Muscle of back (tissue), 11 donors: ENCODE measurements around the gene ARID3B. TPM values are rescaled to one million over a fixed set of nuclear protein-coding genes. Genes with fewer than 3 reads are reported as not detected.

Experiments used
- DNase-seq, 3 donors: peaks; one replicate each; pipeline versions ENCODE4 v3.0.0 to v3.0.0-alpha.2; 2013
- polyA plus RNA-seq, 10 donors: library from polyadenylated mRNA; unstranded; fragments of 120-200 nt; gene quantifications; one replicate each; pipeline ENCODE4 v1.2.1, GENCODE V29; 2013; ENCODE audit not compliant: insufficient read length in 10 of 10

Gene ARID3B
- polyA plus RNA-seq, 10 donors: 3.5 to 6.5 (median 4.9) TPM

DNA sequence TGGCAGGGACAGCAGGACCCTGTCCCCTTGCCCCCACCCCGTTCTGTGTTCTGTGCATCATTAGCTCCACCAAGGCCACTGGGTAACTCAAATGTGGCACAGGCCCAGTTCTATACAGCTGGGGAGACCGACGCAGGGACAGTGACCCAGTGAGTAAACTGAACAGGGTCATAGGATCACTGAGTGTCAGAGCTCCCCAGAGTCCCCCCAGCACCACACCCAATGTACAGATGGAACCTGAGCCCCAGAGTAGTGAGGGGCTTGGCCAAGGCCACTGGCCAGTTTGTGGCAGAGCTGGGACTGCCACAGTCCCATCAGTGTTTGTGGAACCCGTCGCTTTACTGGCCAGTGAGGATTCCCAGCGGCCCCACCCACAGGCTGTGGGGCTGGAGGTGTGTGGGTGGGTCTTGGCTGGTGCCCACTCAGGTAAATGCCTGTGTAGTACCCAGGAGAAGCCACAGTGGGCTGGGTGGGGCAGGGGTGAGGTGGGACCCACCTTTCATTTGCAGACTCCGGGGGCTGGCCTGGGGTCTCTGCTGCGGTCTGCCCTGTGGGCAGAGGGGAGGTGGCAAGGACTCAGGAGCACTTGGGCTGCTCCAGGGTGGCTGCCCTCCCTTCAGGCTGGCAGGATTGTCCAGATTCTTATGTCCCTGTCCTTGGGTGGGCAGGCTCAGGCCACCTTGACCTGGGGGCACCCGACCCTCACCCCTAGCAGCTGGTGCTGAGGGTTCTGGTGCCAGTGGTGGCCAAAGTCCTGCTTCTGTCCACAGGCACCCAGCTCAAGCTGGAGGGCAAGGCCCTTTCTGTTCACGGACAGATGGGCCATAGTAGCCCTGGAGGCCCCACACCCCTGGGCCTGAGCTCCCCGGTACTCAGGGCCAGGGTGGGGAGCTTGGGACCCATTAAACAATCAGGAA, 63.0 kb downstream of the ARID3B start:
- no peak for DNase-seq

DNA sequence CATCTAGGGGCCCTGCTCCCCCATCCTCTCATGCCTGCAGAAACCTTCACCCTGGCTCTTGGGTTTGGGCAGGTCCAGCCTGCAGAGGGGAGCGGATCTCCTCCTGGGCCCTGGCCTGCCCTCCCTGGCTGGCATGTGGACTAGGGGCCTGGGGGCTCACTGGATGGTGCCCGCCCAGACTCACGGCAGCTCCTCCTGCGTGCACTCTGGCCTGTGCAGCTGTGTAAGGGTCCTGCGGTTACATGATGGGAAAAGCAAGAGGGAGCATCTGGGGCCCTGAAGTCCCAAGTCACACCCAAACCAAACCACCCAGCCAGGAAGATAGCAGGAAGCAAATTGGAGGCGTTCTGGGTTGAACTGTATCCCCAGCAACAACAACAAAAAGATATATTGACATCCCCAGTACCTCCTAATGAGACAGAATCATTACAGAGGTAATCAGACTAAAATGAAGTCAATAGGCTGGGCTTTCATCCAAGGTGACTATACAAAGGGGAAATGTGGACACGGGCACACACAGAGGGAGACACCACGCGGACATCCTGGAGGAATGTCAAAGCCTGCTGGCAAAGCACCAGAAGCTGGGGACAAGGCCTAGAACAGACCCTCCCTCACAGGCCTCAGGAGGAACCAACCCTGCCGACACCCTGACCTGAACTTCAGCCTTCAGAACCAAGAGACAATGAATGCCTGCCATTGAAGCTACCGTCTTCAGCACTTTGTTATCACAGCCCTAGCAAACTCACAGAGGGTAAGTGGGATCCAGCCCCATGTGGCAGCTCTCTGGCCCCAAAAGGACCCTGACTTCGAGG, 64.2 kb downstream of the ARID3B start:
- DNase-seq: no peak

DNA sequence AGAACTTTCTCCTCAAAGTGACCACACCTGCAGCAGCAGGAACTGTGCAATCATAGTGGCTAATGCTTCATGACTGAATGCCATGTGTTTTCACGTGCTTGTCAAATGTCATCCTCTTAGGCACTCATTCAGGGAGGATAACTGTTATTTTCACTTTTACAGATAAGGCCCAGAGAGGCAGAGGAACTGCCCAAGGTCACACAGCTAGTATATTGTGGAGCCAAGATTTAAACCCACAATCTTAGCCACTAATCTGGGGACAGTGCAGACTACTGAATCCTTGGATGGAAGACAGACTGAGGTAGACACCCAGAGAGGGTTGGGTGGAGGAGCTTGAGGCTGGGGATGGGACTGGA, 64.8 kb downstream of the ARID3B start:
- no peak for DNase-seq

DNA sequence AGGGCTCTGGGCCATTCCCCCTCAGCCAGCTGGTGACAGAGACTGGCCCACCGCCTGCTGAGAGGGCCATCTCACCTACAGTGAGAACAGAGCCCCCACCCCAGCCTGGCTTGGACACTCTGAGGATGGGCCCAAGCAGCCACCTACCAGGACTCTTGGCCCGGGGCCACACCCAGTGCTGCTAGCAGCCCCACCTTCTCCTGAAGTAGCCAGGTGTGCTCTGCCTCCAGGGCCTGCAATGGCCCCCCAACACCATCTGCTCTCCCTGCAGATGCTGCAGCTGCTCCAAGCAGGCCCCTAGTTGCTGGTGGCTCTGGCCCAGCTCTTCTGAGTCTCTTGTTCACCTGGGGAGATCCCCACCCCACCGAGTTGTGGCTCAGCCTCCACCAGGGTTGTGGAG, 67.8 kb downstream of the ARID3B start:
- no peak for DNase-seq

DNA sequence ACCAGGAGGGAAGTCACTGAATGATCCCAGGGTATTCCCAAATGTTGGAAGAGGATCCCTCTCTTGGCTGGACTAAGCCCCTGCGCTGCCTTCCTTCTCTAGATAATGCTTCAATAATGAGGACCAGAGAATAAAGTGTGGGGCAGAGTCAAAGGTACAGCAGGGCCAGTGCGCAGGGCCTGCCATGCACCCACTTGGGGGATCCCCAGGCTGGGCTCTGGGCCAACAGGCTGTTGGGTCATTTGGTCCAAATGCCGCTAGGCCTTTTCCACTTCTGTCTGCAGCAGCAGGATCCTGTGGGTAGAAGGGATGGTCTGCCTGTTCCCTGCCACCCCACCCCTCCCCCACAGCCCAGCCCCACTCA, 68.9 kb downstream of the ARID3B start:
- no peak for DNase-seq

DNA sequence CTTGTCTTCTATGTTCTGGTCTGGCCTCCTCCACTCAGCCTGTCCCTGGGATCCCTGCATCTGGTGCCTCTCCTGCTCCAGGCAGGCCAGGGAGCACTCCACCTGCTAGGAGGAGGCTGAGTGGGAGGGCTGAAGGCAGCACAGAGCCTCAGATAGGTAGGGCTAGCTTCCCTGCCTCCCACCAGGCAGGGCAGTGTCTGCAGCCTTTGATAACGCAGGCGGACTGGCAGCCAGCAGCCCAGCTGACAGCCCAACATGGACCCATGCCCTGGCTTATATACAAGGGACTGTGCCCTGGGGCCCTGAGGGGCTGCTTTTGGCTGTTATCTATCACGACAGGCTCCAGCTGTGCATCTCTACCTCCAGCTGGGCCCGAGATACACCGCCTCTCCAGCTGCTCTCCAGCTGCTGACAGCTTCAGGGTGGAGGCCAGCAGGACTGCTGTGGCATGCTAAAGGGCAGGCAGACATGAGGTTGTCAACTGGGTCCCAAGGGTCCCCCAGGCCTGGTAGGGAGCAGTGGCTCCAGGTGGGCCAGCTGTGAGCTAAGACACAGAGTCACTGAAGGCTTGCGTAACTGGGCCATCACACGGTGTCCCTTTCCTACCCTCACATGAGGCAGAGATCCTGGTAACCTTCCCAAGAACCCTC, 69.4 kb downstream of the ARID3B start:
- DNase-seq: peak in 2 of 3 donors; percentile 39 to 72

DNA sequence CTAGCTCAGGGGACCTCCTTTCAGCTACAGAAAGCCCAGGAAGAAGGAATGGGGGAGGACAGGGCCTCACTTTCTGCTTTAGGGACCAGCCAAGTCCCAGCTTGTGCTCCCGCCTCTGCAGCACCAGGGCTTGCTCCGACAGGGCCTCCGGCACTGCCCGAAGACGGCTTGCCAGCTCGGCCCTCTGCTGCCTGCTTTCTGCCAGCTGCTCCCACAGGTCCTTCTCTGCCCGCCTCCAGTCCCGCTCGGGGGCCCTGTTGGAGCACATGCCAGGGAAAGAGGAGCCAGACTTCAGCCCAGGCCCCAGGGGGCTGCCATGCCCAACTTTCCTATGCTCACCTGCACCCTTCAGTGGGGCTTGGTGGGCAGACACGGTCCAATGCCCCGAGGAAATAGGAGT, 70.3 kb downstream of the ARID3B start:
- DNase-seq: no peak

DNA sequence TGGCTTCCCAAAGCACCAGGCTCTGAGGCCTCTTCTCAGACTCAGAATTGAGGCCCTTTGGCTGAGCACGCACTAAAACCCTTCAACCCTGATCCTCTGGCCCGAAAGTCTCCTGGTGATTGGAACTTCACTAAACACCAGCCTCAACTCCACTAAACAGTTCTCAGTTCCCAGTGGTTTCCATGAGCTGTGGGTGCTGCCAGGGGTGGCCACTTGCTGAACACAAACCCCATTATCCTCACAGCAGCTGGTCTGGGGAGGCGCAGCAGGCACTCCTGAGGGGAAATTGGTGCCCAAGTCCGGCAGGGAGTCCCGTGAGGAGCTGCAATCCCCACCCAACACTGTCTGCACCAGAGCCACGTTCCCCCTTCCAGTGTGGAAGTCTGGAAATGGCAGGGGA, 70.8 kb downstream of the ARID3B start:
- DNase-seq: no peak

DNA sequence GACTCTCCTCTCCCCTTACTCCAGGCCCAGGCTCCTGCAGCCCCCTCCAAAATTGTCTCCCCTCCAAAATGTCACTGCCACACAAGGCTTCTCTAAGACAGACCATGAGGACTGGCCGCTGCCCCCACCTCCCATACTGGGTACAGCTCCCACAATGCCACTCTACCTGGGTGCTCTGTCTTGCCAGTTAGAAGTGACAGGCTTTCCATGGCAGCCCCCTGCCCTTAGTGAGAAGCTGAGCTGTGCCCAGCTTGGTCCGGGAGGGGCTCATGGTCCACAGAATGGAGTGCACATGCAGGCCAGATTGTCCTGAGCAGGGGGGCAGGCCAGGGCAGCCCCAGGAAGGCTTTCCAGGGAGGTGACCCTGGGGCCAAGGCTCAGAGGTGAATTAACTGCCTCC, 71.7 kb downstream of the ARID3B start:
- DNase-seq: no peak

DNA sequence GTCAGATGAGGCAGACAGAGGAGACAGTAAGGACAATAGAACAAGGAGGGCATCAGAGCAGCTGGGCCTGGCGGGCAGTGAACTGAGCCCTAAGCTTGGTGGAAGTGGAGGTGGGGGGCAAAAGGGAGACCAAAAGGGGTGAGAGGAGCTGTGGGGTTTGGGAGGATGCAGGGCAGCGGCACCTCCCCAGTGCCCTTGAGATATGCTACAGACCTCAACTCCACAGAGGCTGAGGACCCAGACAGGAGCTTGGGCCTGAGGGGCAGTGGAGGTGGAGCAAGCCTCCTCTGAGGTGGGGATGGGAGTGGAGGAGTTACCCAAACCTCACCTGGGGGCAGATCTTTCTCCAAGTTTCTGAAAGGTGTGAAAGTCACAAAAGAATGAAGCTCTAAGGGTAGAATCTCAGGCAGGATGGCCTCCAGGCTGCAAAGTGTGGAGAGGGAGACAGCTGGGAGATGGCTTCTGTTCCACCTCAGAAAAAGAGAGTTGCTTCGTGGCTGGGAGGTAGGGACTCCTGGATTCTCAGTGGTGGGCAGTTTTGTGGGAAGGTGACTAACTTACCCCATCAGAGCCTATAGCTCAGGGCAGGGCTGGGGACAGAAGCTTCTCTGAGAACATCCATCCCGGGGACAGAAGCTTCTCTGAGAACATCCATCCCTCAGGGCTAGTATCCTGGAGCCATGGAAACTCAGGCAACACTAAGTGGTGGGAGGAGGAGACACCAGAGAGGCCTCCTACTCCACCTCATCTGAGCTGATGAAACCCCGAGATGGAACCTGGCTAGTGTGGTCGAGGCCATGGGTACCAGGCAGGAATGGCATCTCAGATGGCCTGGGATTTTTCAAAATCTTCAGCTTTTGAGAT, 72.3 kb downstream of the ARID3B start:
- no peak for DNase-seq

DNA sequence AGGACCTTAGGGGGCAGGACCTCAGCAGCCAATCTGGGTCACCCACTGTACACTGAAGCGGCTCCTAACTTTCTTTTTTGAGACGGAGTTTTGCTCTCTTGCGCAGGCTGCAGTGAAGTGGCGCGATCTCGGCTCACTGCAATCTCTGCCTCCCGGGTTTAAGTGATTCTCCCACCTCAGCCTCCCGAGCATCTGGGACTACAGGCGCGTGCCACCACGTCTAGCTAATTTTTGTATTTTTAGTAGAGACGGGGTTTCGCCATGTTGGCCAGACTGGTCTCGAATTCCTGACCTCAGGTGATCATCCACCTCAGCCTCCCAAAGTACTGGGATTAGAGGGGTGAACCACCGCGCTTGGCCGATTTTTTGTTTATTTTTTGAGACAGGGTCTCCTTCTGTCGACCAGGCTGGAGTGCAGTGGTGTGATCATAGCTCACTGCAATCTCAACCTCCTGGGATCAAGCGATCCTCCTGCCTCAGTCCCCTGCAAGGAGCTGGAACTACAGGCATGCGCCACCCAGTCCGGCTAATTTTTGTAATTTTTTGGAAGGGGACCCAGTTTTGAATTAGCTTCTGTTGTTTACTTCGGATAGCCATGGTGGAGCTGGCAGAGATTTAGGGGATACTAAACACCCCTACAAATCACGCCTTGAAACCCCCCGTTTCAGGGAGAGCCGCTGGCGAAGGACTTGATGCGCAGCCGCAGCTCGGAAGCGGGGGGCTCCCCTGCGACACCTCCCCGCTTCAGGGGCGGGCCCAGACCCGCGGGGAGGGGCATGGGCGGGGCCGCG, 73.1 kb downstream of the ARID3B start:
- no peak for DNase-seq

DNA sequence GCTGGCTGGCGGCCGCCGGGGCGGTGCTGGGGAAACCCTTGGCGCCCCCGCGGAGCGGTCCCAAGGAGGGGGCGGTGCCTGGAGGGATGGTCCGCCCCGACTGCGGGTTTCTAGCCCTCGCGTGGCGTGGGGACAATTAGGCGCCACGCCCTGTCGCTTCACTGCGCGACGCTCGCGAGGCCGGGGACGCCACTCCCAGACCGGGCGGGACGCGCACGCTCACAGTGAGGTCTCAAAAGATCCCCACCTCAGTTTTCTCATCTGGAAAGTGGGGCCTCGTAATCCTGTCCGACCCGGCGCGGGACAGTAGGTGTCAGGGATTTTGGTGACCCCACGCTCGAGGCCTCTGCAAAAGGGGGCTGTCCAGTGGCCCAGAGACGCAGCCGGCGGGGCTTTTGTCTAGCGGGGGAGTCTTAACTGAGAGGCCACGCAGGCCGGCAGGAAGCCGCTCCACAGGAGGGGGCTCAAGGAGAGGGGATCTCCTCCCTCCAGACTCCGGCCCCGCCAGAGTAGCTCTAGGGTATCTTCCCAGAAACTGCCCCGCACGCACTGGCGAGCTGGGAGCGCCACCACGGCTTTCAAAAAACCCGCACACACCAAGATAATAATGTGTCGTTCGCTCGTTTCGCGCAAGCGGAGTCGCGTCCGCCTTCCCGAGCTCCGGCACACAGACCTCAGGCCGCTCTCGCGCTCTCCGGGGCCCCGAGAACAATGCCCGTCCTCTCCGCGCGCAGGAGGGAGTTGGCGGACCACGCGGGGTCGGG, 73.9 kb downstream of the ARID3B start:
- DNase-seq: peak; percentile 81 to 95 (median 91)

DNA sequence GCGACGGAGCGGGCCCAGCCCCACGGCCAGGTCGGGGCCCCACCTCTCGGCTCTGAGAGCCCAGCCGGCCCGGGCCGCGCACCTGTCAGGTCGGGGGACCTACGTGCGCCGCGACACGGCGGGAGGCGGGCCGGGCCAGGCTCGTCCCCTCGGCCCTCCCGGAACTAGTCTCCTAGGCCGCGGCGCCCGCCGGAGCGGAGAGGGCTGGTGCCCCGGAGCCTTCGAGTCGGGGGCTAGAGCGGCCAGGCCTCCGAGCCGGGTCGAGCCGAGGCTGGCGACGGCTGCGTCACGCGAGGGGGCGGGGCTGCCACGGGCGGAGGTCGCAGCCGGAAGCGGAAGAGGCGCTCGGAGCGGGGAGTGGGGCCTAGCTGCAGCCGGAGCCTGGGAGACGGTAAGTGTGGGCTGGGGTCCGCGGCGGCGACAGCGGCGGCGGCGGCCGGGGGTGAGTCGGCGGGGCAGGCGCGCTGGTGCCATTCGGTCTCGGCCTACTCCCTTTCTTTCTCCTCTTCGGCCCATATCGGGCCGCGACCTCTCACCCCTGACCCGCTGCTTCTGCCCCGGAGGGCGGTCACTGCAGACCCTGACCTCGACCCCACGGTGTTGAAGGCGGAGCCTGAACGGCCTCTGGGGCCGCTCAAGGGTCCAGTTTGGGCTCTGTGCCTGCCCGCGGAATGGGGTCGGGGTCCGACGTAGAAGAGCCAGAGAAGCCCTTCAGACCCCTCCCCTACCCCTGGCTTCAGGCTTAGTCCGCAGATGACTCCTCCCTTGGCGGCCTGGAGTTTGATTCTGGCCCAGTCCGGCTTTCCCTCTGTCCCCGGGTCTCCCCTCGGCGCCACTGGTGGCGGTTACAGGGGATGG, 74.7 kb downstream of the ARID3B start, which contains the start of gene CLK3:
Gene CLK3, plus strand, starts transcription at position 329 of the 858 bp plus-strand sequence. CDS start 3,361 bp downstream, outside the sequence.
- DNase-seq: peak; percentile 95 to 98 (median 96)

DNA sequence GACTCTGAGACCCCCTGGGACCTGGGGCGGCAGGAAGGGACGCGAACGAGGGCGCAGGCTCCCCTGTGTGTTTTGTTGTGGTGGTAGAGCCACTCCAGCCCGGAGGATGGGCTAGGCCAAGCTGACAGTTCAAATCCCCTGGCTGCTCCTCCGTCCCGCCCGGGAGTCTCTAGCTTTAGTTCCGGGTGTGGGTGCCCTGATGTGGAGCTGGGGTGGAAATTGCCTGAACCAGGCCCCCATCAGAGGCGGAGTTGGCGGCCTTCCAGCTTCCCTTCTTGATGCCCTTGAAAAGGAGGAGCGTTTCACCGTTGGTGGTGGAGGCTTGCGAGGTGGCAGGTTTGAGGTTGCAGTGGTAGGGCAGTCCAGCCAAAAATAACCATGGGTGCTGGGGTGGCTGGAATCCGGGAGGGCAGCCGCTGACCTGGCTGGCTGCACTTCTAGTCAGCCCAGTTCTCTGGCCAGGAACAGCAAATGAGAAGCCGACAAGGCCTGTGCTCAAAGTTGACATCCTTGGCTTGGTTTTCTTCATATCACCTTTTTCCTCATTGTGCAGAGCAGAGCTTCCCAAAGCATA, 75.4 kb downstream of the ARID3B start:
- peak in 2 of 3 donors; percentile 48 to 64 for DNase-seq

DNA sequence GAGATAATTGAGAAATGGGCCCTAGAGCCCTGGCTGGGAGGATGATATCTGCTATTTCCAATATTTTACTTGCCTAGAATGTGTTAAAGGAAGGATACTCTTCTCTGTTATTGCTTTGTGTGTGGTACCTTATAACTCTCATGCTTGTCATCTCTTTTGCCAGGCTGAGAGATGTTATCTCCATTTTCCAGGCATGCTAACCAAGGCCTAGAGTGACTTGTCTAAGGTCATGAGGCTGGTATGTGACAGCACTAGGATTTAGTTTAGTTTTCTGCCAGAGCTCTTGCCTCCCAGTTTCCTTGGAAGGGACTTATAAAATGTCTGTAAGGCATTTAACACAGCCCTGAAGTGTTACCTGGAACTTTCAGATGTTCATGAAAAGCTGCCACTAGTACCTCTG, 76.0 kb downstream of the ARID3B start:
- no peak for DNase-seq

DNA sequence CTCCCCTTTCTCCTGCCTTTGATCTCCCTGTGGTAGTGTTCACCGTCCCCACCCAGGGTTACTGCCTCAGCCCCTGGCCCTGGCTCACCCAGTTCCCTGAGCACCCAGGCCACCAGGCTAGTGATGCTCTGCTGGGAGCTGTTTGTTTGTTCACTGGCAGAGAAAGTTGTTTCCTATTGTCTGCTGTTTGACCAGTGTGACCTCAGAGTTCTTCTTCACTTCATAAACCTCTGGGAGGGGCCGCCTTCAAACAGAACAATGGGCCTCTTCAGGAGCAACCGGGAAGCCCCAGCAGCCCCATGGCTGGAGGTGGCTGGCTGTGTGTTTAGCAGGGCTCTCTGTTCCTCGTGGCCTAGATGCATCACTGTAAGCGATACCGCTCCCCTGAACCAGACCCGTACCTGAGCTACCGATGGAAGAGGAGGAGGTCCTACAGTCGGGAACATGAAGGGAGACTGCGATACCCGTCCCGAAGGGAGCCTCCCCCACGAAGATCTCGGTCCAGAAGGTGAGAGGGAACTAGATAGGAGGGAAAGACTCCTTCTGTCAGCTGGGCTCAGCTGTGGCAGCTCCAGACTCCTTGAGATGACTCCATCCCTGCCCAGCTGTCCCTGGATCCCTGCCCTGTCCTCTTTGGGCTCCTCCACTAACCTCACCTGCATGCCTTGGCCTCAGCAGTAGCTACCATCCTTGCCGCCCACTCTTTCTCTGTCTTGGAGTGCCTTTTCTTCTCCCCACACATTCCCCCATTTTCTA, 78.0 kb downstream of the ARID3B start:
- no peak for DNase-seq

DNA sequence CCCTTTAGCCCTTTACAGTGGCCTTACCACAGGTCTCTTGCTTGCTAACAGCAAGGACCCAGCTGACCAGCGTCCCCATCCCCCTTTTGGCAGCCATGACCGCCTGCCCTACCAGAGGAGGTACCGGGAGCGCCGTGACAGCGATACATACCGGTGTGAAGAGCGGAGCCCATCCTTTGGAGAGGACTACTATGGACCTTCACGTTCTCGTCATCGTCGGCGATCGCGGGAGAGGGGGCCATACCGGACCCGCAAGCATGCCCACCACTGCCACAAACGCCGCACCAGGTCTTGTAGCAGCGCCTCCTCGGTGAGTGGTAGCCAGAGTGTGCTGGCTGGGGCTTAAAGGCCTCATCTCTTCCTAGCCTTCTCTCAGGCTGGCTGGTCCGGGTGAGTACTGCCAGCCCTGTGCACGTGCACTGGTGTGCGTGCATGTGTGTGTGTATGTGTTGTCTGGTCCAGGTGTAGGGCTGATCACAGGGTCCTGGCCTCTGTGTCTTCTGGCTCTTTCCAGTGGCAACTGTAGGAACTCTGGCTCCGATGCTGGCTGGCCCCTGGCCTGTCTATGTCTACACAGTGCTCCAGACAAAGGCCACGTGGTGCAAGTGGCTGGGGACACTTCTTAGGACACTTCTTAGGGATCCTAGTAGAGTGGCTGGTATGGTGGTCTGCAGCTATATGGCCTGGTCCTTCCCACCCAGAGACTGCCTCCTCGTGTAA, 79.1 kb downstream of the ARID3B start:
- DNase-seq: no peak
